ENCODE data around the gene CCDC13.

CCDC13 gene

GRCh38 chr3:42750834-42751233 lies 22.2 kb downstream of the CCDC13 start:
- DNase-seq, result no peak

GRCh38 chr3:42749753-42750231 lies 23.3 kb downstream of the CCDC13 start:
- no peak for DNase-seq

- DNase-seq, result no peak
Measured at GRCh38 chr3:42749025-42749752, 23.9 kb downstream of the CCDC13 start.

- no peak for DNase-seq
Measured at GRCh38 chr3:42747581-42747980, 25.5 kb downstream of the CCDC13 start.

GRCh38 chr3:42746455-42747450 lies 26.3 kb downstream of the CCDC13 start:
- DNase-seq, result no peak

GRCh38 chr3:42745776-42746454 lies 27.1 kb downstream of the CCDC13 start:
- DNase-seq, result no peak

- no peak for DNase-seq
Measured at GRCh38 chr3:42745291-42745745, 27.7 kb downstream of the CCDC13 start.

GRCh38 chr3:42743204-42743995 lies 29.7 kb downstream of the CCDC13 start:
- DNase-seq, result no peak

GRCh38 chr3:42742688-42743087 lies 30.4 kb downstream of the CCDC13 start:
- DNase-seq, result no peak

- DNase-seq, result no peak
Measured at GRCh38 chr3:42742259-42742658, 30.8 kb downstream of the CCDC13 start.

GRCh38 chr3:42741796-42742195 lies 31.3 kb downstream of the CCDC13 start:
- no peak for DNase-seq

- no peak for DNase-seq
Measured at GRCh38 chr3:42739401-42740158, 33.5 kb downstream of the CCDC13 start.

GRCh38 chr3:42736531-42736930 lies 36.5 kb downstream of the CCDC13 start:
- no peak for DNase-seq

- DNase-seq, result no peak
Measured at GRCh38 chr3:42736081-42736480, 37.0 kb downstream of the CCDC13 start.

- DNase-seq, result no peak
Measured at GRCh38 chr3:42735615-42736014, 37.4 kb downstream of the CCDC13 start.

- no peak for DNase-seq
Measured at GRCh38 chr3:42735019-42735418, 38.0 kb downstream of the CCDC13 start.

GRCh38 chr3:42734263-42734860 lies 38.7 kb downstream of the CCDC13 start:
- no peak for DNase-seq

GRCh38 chr3:42733501-42734262 lies 39.4 kb downstream of the CCDC13 start:
- DNase-seq, result no peak

- no peak for DNase-seq
Measured at GRCh38 chr3:42732829-42733459, 40.1 kb downstream of the CCDC13 start.
